Measurements from ENCODE around the gene TMPRSS7. TPM values are rescaled to one million over a fixed set of nuclear protein-coding genes. Genes with fewer than 3 reads are reported as not detected.

The TMPRSS7 gene
- not detected in 2 replicates for total RNA-seq

GRCh38 chr3:112034436-112034835, at the start of gene TMPRSS7:
Gene TMPRSS7 (plus strand): TSS chr3:112034736. CDS start chr3:112034846, 110 bp downstream.
- Mint-ChIP-seq H3K4me3 (no peak within 1 kb of the TSS), H3K36me3 (ENCODE audit: low read depth) (no peaks in the 10 kb centered on the region), H3K27me3 (peaks cover 4% of the 10 kb centered on the region), H3K27ac (no peak within 1 kb of the TSS), H3K4me1 (no peaks in the 10 kb centered on the region), H3K9me3 (no peaks in the 10 kb centered on the region)
- DNase-seq, result no peak
- intact Hi-C loops (cut with micrococcal nuclease), result no loop called here

- DNase-seq, result peak; percentile 52
- intact Hi-C loops (cut with micrococcal nuclease), result no loop called here
Measured at GRCh38 chr3:111986800-111987199, 47.7 kb upstream of the TMPRSS7 start.

GRCh38 chr3:111989061-111989678, 45.4 kb upstream of the TMPRSS7 start:
- H3K4me1 Mint-ChIP-seq, result peaks cover 38% of the 10 kb centered on the region
- no peaks in the 10 kb centered on the region for H3K27me3 Mint-ChIP-seq
- DNase-seq, result peak; percentile 68
- intact Hi-C loops (cut with micrococcal nuclease), result loop anchor here (1.0 to 2.0 kb wide), 4 partner anchors 10 to 54 kb away; partner anchors contain the start of gene ABHD10
- H3K4me3 Mint-ChIP-seq, result no peak overlapping the region
- H3K36me3 Mint-ChIP-seq (ENCODE audit: low read depth), result peaks cover 57% of the 10 kb centered on the region
- no peak overlapping the region for H3K27ac Mint-ChIP-seq
- H3K9me3 Mint-ChIP-seq, result no peaks in the 10 kb centered on the region

More at GRCh38 chr3:111986800-111987199, 47.7 kb upstream of the TMPRSS7 start:
- Mint-ChIP-seq H3K4me3 (no peak overlapping the region), H3K4me1 (peaks cover 52% of the 10 kb centered on the region), H3K36me3 (ENCODE audit: low read depth) (peaks cover 56% of the 10 kb centered on the region), H3K27me3 (no peaks in the 10 kb centered on the region), H3K9me3 (no peaks in the 10 kb centered on the region), H3K27ac (peak overlapping the region; percentile 15)

GRCh38 chr3:111993038-111993437, 41.5 kb upstream of the TMPRSS7 start:
- Mint-ChIP-seq H3K9me3 (peaks cover 6% of the 10 kb centered on the region), H3K27me3 (no peaks in the 10 kb centered on the region), H3K4me1 (peaks cover 15% of the 10 kb centered on the region), H3K4me3 (no peak overlapping the region), H3K36me3 (ENCODE audit: low read depth) (peaks cover 34% of the 10 kb centered on the region), H3K27ac (no peak overlapping the region)
- intact Hi-C loops (cut with micrococcal nuclease), result no loop called here
- DNase-seq, result peak; percentile 49

- peaks cover 8% of the 10 kb centered on the region for H3K36me3 Mint-ChIP-seq (ENCODE audit: low read depth)
- peak within 1 kb of the TSS; percentile 77 for H3K4me3 Mint-ChIP-seq
- no peaks in the 10 kb centered on the region for H3K27me3 Mint-ChIP-seq
- intact Hi-C loops (cut with micrococcal nuclease), result loop anchor here (2.0 kb wide), 1 partner anchor 14 kb away; no protein-coding TSS in a partner anchor
- no peak for DNase-seq
- H3K9me3 Mint-ChIP-seq, result peaks cover 6% of the 10 kb centered on the region
- H3K27ac Mint-ChIP-seq, result no peak within 1 kb of the TSS
- peaks cover 38% of the 10 kb centered on the region for H3K4me1 Mint-ChIP-seq
Measured at GRCh38 chr3:111998636-111999483, 35.7 kb upstream of the TMPRSS7 start, which contains the start of gene TAGLN3. Gene TAGLN3 (plus strand): TSS chr3:111998922. CDS start chr3:111999423, 501 bp downstream.

- peak overlapping the region; percentile 77 for H3K4me3 Mint-ChIP-seq
- intact Hi-C loops (cut with micrococcal nuclease), result loop anchor here (2.0 kb wide), 1 partner anchor 13 kb away; no protein-coding TSS in a partner anchor
- peaks cover 46% of the 10 kb centered on the region for H3K4me1 Mint-ChIP-seq
- peaks cover 6% of the 10 kb centered on the region for H3K9me3 Mint-ChIP-seq
- no peak for DNase-seq
- peaks cover 4% of the 10 kb centered on the region for H3K36me3 Mint-ChIP-seq (ENCODE audit: low read depth)
- no peak overlapping the region for H3K27ac Mint-ChIP-seq
- H3K27me3 Mint-ChIP-seq, result no peaks in the 10 kb centered on the region
Measured at GRCh38 chr3:111999484-112000324, 34.8 kb upstream of the TMPRSS7 start.

- H3K9me3 Mint-ChIP-seq, result peaks cover 6% of the 10 kb centered on the region
- H3K36me3 Mint-ChIP-seq (ENCODE audit: low read depth), result no peaks in the 10 kb centered on the region
- peaks cover 51% of the 10 kb centered on the region for H3K4me1 Mint-ChIP-seq
- no peak overlapping the region for H3K27ac Mint-ChIP-seq
- no peaks in the 10 kb centered on the region for H3K27me3 Mint-ChIP-seq
- DNase-seq, result no peak
- intact Hi-C loops (cut with micrococcal nuclease), result no loop called here
- H3K4me3 Mint-ChIP-seq, result no peak overlapping the region
Measured at GRCh38 chr3:112000367-112000771, 34.2 kb upstream of the TMPRSS7 start.

- no peak overlapping the region for H3K27ac Mint-ChIP-seq
- intact Hi-C loops (cut with micrococcal nuclease), result no loop called here
- no peaks in the 10 kb centered on the region for H3K36me3 Mint-ChIP-seq (ENCODE audit: low read depth)
- peaks cover 52% of the 10 kb centered on the region for H3K4me1 Mint-ChIP-seq
- no peak overlapping the region for H3K4me3 Mint-ChIP-seq
- no peaks in the 10 kb centered on the region for H3K27me3 Mint-ChIP-seq
- H3K9me3 Mint-ChIP-seq, result peaks cover 4% of the 10 kb centered on the region
- no peak for DNase-seq
Measured at GRCh38 chr3:112000966-112001365, 33.6 kb upstream of the TMPRSS7 start.

- H3K4me1 Mint-ChIP-seq, result peaks cover 52% of the 10 kb centered on the region
- peaks cover 4% of the 10 kb centered on the region for H3K9me3 Mint-ChIP-seq
- no peak for DNase-seq
- H3K36me3 Mint-ChIP-seq (ENCODE audit: low read depth), result no peaks in the 10 kb centered on the region
- H3K27ac Mint-ChIP-seq, result peak overlapping the region; percentile 27
- H3K27me3 Mint-ChIP-seq, result no peaks in the 10 kb centered on the region
- no peak overlapping the region for H3K4me3 Mint-ChIP-seq
- intact Hi-C loops (cut with micrococcal nuclease), result no loop called here
Measured at GRCh38 chr3:112001526-112001925, 33.0 kb upstream of the TMPRSS7 start.

- H3K4me1 Mint-ChIP-seq, result peaks cover 52% of the 10 kb centered on the region
- no peaks in the 10 kb centered on the region for H3K27me3 Mint-ChIP-seq
- H3K27ac Mint-ChIP-seq, result peak overlapping the region; percentile 86
- no peaks in the 10 kb centered on the region for H3K36me3 Mint-ChIP-seq (ENCODE audit: low read depth)
- peak; percentile 64 for DNase-seq
- intact Hi-C loops (cut with micrococcal nuclease), result loop anchor here (1.0 to 2.0 kb wide), 2 partner anchors 11 to 14 kb away; no protein-coding TSS in a partner anchor
- peaks cover 4% of the 10 kb centered on the region for H3K9me3 Mint-ChIP-seq
- peak overlapping the region; percentile 60 for H3K4me3 Mint-ChIP-seq
Measured at GRCh38 chr3:112002096-112002971, 32.2 kb upstream of the TMPRSS7 start.

GRCh38 chr3:112003321-112004080, 31.0 kb upstream of the TMPRSS7 start:
- Mint-ChIP-seq H3K9me3 (peaks cover 4% of the 10 kb centered on the region), H3K4me3 (peak overlapping the region; percentile 60), H3K27me3 (no peaks in the 10 kb centered on the region), H3K36me3 (ENCODE audit: low read depth) (no peaks in the 10 kb centered on the region), H3K27ac (peak overlapping the region; percentile 86), H3K4me1 (peaks cover 52% of the 10 kb centered on the region)
- DNase-seq, result no peak
- intact Hi-C loops (cut with micrococcal nuclease), result loop anchor here (2.0 kb wide), 1 partner anchor 15 kb away; no protein-coding TSS in a partner anchor

- intact Hi-C loops (cut with micrococcal nuclease), result no loop called here
- Mint-ChIP-seq H3K27ac (peak overlapping the region; percentile 67), H3K4me1 (peaks cover 51% of the 10 kb centered on the region), H3K4me3 (no peak overlapping the region), H3K9me3 (peaks cover 10% of the 10 kb centered on the region), H3K36me3 (ENCODE audit: low read depth) (no peaks in the 10 kb centered on the region), H3K27me3 (no peaks in the 10 kb centered on the region)
- no peak for DNase-seq
Measured at GRCh38 chr3:112004187-112004586, 30.3 kb upstream of the TMPRSS7 start.
